Measurements from ENCODE around the gene VPS11.
"Not testable (repeated sequence)": the region's sequence is repeated elsewhere in the genome, so short reads cannot be mapped to it uniquely, and the experiment has no call there.

VPS11 gene

GRCh38 chr11:119084663-119085436 lies 17.2 kb downstream of the VPS11 start, which contains the start of gene HMBS:
TSS of gene HMBS (plus strand) at chr11:119084881. CDS start at chr11:119085034, 153 bp downstream.
- peak; percentile 98 for DNase-seq

- DNase-seq = no peak
Observed at GRCh38 chr11:119085437-119085847, 17.8 kb downstream of the VPS11 start.

DNA sequence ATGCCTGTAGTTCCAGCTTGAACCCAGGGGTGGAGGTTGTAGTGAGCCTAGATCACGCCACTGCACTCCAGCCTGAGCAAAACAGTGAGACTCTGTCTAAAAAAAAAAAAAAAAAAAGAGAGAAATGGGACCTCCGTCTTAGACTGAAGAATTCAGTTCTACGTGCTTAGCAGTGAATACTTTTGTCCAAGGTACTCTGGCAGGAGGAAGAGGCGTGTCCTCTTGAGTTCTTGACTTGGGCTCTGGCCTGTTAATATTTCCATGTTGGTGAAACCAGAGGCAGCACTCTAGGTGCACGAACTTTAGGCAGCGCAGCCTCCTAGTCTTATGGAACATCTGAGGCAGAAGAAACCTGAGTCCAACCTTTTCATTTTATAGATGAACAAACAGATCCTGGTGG lies 19.5 kb downstream of the VPS11 start:
- DNase-seq = no peak

GRCh38 chr11:119087747-119088241 lies 20.2 kb downstream of the VPS11 start:
- DNase-seq = no peak

DNA sequence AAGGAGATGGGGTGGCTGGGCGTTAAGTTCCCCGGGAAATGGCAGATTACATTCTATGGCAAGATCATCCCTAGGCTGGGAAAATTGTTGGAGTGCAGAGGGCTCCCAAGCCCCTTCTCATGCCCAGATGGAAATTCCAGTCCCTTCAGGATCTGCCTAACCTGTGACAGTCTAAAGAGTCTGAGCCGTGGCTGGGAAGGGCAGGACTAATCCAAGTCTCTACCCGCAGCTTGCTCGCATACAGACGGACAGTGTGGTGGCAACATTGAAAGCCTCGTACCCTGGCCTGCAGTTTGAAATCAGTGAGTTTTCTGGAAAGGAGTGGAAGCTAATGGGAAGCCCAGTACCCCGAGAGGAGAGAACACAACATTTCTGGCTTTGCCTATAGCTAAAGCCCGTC lies 20.8 kb downstream of the VPS11 start:
- no peak for DNase-seq

GRCh38 chr11:119089319-119089718 lies 21.7 kb downstream of the VPS11 start:
- no peak for DNase-seq

DNA sequence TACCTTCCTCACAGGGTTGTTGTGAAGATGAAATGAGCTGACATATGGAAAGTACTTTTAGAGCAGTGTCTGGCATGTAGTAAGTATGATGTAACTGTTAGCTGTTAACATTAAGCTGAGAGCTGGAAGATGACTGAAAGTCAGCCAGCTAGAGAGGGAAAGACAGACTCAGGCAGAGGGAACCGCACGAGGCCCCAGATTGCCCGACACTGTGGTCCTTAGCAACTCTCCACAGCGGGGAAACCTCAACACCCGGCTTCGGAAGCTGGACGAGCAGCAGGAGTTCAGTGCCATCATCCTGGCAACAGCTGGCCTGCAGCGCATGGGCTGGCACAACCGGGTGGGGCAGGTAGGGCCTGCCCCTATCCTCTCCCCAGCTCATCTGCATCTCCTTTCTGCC lies 23.6 kb downstream of the VPS11 start:
- DNase-seq = no peak

- DNase-seq = no peak
Observed at GRCh38 chr11:119091966-119092879, 24.6 kb downstream of the VPS11 start.

DNA sequence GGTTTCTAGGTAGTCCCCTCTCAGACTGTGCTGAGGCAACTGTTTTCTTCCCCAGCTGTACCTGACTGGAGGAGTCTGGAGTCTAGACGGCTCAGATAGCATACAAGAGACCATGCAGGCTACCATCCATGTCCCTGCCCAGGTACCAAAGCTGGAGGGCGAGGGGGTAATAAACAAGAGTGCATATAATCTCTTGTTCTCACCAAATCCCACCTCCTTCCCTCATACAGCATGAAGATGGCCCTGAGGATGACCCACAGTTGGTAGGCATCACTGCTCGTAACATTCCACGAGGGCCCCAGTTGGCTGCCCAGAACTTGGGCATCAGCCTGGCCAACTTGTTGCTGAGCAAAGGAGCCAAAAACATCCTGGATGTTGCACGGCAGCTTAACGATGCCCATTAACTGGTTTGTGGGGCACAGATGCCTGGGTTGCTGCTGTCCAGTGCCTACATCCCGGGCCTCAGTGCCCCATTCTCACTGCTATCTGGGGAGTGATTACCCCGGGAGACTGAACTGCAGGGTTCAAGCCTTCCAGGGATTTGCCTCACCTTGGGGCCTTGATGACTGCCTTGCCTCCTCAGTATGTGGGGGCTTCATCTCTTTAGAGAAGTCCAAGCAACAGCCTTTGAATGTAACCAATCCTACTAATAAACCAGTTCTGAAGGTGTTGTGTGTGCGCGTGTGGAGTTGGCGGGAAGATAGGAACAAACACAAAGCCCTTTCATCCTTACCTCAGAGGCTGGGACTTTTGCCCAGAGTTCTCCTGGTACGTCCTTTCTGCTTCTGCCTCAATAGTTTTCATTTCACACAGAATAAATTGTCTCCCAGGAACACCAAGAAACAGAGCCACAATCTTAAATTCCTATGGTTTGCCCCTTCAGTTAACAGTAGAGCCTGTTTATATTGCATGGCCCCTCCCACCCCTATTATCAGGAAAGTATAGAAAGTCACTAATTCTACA lies 25.5 kb downstream of the VPS11 start:
- no peak for DNase-seq

- DNase-seq = no peak
Observed at GRCh38 chr11:119093942-119094815, 26.6 kb downstream of the VPS11 start.

DNA sequence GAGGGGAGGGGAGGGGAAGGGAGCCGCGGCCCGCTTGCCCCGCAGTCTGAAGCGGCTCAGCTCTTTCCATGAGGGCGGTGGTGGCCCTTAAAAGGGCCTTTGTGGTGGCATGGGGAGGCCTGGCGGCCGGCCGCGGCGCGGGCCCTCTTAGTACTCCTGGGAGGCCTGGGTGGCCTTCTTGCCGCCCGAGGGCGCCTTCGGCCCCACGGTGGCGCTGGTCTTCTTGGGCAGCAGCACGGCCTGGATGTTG lies 27.1 kb downstream of the VPS11 start:
- DNase-seq = no peak

- DNase-seq = peak; percentile 99
Observed at GRCh38 chr11:119095066-119095880, 27.7 kb downstream of the VPS11 start.

DNA sequence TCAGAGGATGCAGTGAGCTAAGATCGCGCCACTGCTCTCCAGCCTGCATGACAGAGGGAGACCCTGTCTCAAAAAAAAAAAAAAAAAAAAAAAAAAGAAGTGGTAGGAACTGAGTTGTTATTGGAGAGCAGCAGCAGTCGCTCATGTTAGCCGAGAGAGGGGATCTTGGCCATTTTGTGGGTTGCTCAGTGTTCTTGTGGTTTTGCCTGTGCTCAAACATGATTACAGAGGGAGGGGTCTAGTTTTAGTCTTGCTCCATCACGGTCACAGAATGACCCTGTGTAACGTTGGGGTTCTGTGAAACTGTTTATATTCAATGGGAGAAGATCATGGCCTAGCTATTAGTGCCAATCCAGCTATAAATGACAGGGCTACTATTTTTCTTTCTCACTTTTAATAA lies 32.1 kb downstream of the VPS11 start:
- DNase-seq = no peak

GRCh38 chr11:119100246-119100970 lies 32.8 kb downstream of the VPS11 start:
- no peak for DNase-seq

DNA sequence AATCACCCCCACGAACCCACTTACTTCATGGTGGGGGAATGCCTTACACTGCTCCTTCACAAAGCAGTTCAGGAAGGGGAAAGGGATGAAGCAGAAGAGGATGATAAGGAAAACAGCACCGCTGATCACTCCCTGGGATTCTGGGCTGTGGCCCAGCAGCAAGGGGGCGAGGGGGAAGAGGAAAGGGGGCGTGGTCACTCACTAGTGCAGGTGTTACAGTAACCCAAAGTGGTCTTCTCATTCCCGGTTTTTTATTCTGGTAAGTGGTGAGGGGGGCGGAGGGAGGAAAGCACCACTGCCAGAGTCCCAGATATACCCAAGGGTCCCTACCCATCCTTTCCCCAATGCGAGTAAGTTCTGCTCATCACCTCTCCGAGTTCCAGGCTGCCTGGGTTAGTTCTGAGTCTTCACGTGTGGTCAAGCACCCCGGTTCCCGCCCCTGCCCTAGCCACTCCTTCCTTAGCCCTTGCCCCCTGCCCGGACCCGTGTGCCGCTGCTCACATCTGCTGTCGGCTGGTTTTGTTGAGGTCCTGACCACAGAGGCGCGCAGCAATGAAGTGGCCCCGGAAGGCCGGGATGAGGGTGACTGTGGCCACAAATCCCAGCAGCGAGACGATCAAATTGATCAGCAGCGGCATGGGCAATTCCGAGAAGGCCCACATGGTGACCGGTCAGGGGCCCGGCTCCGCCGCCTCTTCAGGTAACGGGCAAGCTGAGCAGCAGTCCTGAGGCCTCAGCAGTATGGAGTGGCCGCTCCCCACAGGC lies 33.6 kb downstream of the VPS11 start:
- no peak for DNase-seq

DNA sequence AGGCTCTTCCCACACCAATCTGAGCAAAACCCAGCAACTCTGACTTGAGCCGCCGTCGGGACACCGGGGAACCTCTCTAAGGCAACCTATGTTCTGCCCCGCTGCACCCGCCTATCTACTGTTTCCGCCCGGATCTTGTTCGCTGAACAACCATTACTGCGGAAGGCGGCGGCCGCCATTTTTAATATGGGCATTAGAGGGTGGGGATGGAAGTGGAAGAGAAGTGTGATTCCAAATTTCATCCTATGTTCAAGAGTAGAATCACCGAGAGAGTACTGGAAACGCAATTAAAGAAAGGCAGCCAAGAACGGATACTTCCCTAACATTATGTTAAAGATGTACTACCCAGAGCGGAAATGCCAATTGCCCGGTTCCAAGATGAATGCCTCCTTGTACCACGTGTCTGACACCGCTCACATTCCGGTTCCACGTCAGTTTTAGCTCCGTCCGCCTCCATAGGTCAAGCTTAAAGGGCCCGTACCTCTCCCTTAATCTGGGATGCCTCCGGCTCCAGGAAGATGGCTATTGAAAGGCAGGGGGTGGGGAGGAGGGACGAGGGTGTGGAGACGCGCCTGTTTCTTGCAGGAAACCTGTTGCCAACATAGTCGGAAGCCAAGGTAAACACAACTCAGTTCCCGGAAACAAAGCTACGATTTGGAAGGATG lies 34.3 kb downstream of the VPS11 start, which contains the start of gene DPAGT1:
DPAGT1 (minus strand) TSS at position 95 of the 665 bp plus-strand sequence. CDS start 198 bp downstream, outside the sequence.
- peak; percentile 93 for DNase-seq

DNA sequence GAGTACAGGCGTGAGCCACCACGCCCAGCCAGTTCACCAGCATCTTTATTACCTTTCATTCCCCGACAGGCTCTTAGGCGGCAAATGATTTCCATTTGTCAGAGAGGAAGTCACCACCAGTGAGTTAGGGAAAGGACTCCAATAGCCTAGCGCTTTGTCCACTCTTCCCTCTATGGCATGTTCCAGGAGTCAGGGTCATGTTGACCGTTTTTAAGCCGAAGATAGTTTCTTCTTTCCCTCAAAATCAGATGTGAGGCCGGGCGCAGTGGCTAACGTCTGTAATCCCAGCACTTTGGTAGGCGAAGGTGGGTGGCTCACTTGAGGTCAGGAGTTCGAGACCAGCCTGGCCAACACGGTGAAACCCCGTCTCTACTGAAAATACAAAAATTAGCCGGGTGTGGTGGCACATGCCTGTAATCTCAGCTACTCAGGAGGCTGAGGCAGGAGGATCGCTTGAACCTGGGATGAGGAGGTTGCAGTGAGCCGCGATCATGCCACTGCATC lies 35.6 kb downstream of the VPS11 start:
- not testable (repeated sequence) for DNase-seq

DNA sequence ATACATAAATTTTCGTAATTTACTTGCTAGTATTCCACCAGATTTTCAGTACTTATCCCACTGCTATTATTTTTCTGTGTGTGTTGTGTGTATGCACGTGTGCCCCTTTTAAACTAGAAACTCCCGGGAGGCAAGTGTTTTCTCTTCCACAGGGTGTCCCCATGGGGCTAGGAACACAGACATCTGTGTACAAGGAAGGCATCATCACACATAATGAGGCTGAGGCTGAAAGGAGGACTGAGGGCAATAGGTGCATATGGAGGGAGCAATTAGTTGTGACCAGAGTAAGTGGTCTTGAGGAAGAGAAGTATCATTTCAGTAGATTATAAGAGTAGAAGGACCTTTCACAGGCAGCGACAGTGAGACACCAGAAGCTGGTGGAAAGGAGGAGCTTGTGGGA lies 36.2 kb downstream of the VPS11 start:
- DNase-seq = no peak

All from activated CD8-positive, alpha-beta memory T cell treated with anti-CD3 and anti-CD28 coated beads for 24 hours (primary cell).